Superior temporal gyrus (tissue), 1 donor: ENCODE measurements around the gene SLC44A3.
A peak's percentile ranks its signal among the peaks of the same experiment; 100 is the strongest.

Source experiments
- DNase-seq: peaks from one replicate; pipeline ENCODE4 v3.0.0-alpha.2; 2016; ENCODE audit errors: extremely low spot score

SLC44A3 gene

GRCh38 chr1:94819945-94820746 lies at the start of gene SLC44A3:
SLC44A3 (plus strand) TSS chr1:94820357; CDS start chr1:94820452, 95 bp downstream.
- DNase-seq, result no peak

DNA sequence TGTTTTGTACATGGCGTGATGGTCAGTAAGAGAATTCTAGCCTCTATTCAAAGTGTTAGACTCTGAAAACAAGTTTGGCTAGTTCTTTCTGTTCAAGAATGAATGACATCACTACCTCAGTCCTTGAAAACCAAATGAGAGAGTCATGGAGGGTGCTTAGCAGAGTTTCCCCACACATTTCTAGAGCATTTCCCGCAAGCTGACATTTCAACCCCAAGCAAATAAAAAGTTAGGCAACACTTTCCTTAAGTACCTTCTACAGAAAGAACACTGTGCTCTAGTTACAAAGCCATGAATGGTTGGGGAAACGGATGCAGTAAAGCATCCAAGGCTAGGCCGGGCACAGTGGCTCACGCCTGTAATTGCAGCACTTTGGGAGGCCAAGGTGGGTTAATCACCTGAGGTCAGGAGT lies 47.9 kb upstream of the SLC44A3 start:
- no peak for DNase-seq

DNA sequence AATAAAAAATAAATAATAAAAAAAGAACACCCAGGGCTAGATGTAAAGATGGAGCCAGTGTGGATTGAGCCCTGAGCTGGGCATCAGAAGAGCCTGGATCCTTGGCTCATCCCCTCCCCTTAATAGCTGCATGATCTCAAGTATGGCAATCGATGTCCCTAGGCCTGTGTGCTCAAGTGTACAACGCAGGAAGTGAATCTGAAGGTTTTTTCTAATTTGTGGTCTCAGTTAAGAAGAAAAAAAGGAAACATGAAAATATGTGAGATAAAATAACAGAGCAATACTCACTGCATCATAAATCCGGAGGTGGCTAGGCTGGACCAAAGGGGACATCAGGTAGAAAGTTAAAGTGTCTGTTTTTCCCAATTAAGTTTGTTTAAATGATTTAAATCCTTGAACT lies 47.3 kb upstream of the SLC44A3 start:
- DNase-seq, result no peak

- no peak for DNase-seq
These were observed 46.8 kb upstream of the SLC44A3 start for GRCh38 chr1:94773296-94773809.

GRCh38 chr1:94773931-94774422 lies 46.2 kb upstream of the SLC44A3 start:
- DNase-seq, result no peak

DNA sequence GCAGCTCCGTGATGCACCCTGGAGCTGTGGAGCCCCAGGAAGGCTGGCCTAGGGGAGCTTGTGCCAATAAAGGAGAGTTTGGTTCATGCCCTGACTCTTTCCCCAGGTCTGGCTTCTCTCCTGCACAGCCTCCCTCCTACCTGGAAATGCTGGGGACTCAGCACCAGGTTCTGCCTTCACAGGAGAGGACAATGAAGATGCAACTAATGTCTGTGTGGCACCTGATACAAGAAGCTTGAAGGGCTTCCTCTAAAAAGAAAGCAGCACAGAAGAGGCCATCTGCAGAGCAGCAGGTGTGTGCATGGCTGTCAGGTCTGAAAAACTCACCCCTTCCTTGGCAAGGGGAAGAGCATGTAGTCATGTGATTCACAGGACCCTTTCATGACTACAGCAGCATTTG lies 43.7 kb upstream of the SLC44A3 start:
- DNase-seq, result no peak

- no peak for DNase-seq
These were observed 42.9 kb upstream of the SLC44A3 start for GRCh38 chr1:94777281-94777680.

DNA sequence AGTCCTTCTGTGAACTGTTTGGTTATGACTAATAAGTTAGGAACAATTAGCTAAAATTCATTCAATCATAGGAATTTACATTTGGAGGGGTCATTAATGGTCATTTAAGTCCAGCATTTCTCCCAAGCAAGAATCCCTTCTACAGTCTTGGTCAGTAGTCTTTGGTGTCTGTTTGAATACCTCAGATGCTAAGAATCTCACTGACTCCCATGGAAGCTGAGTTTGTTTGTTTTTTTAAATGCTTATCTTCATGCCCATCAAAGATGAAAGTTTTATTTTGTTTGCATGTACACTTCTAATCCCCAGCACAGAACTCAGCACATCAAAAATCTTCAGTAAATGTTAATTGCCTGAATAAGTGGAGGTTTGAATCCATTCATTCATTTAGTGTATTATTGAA lies 41.3 kb upstream of the SLC44A3 start:
- DNase-seq, result no peak

GRCh38 chr1:94783342-94784189 lies 36.6 kb upstream of the SLC44A3 start:
- no peak for DNase-seq

- DNase-seq, result no peak
These were observed 36.0 kb upstream of the SLC44A3 start for GRCh38 chr1:94784190-94784515.

DNA sequence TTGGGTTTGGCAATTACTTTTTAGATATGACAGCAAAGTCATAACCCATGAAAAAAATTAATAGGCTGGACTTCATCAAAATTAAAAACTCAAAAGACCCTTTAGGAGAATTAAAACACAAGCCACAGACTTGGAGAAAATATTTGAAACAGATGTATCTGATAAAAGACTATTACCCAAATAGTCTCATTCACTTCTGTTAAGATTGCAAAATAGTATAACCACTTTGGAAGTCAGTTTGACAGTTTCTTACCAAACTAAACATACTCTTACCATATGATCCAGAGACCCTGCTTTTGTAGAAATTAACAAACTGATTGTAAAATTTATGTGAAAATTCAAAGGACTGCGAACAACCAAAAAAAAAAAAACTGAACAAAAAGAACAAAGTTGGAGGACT lies 32.5 kb upstream of the SLC44A3 start:
- no peak for DNase-seq

- no peak for DNase-seq
These were observed 29.9 kb upstream of the SLC44A3 start for GRCh38 chr1:94790246-94790645.

GRCh38 chr1:94790670-94791069 lies 29.5 kb upstream of the SLC44A3 start:
- no peak for DNase-seq

- peak; percentile 49 for DNase-seq
These were observed 27.5 kb upstream of the SLC44A3 start for GRCh38 chr1:94792473-94793295.

DNA sequence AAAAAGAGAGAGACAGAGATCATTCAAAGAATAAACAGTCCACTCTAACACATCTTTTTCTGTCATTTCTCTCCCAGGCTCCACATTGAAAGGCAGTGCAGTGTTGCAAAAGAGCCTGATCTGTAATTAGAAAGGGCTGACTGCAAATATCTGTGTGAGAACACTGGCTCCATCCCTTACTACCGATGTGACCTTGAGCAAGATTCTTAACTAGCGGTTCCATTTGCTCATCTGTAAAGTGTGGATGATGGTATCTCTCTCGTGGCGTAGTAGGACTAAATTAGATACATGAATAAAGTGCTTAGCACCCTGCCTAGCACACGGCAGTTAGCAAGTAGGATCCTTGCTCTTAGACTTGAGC lies 26.9 kb upstream of the SLC44A3 start:
- DNase-seq, result no peak

DNA sequence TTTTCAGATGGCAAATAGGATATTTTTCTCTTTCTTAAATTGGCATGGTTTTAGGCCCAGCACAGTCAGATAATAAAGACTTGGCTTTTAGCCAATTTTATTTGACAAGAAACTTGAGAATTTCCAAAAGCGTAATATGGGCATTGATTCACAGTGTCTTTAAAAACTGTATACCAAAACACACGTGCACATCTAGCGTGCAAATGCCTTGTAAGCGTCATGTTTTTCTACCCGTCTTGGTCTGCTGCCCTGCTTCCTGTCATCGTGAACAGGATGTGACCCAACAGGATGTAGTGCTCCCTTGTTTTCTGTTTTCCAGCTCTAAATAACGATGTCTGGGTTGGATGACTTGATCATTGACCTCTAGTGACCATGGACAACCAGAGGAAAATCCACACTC lies 24.7 kb upstream of the SLC44A3 start:
- DNase-seq, result no peak

DNA sequence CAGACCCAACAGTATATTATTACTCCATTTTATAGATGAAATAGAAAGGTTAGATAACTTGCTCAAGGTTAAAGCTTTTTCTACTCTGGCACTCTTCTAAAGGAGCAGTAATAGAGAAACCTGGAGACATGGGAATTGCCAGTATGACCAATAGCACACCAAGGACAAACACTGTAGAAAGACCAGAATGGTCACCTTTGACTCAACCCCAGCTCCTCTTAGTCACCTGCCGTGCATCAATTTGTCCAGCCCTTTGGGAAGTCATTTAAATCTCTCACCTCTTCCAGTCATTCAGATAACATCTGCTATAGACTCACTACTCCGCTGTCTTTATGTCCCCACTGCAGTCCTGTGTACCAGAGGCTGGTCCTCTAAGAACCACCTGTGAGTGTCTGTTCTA lies 23.9 kb upstream of the SLC44A3 start:
- DNase-seq, result no peak

GRCh38 chr1:94797291-94797690 lies 22.9 kb upstream of the SLC44A3 start:
- no peak for DNase-seq

DNA sequence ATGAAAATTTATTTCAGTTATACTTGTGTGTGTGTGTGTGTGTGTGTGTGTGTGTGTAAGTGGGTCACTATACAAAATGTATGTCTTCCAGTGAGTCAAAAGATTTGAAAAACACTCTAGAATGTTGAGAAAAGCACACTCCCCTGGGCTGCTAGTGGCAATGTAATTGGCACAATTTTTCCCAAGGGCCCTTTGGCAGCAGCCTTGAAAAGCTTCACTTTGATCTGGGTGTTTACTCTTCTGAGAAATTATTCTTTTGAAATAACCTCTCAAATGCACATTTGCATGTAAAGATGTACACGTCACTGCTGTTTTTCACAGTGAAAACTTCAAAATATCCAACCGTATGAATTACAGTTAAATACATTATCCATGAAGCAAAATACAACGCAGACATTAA lies 22.1 kb upstream of the SLC44A3 start:
- DNase-seq, result no peak

- DNase-seq, result no peak
These were observed 21.7 kb upstream of the SLC44A3 start for GRCh38 chr1:94798462-94798861.

DNA sequence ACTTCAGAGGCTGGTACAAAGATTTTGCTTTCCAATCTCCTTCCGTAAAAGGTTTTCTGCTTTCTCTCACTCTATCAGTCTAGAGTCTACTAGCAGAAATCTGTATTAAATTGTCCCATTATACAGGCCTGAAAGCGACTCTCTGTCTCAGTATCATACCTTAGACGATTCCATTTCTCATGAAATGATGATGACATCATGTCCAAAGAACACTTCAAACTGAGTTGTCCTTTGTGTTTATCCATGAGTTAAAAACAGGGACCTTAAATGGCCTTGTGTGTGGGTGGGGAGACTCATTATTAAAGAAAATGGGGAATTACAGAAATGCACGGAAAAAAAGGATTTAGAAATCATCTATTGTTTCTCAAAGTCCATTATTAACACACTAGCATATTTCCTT lies 21.0 kb upstream of the SLC44A3 start:
- DNase-seq, result no peak
